NCI-H774 (cell line): Measurements from ENCODE around the gene MS4A10.
"Not testable (repeated sequence)": the region's sequence is repeated elsewhere in the genome, so short reads cannot be mapped to it uniquely, and the experiment has no call there.

Experiments used
- DNase-seq: peaks from one replicate; lab custom pipeline; 2025; lab: John Stamatoyannopoulos, UW

Gene MS4A10

GRCh38 chr11:60786811-60787567 is 1.9 kb downstream of the MS4A10 start:
- DNase-seq = no peak

GRCh38 chr11:60788401-60789125 is 3.4 kb downstream of the MS4A10 start:
- no peak for DNase-seq

- DNase-seq = no peak
Observed at GRCh38 chr11:60790726-60791125, 5.6 kb downstream of the MS4A10 start.

- DNase-seq = no peak
Observed at GRCh38 chr11:60791153-60791933, 6.2 kb downstream of the MS4A10 start.

DNA sequence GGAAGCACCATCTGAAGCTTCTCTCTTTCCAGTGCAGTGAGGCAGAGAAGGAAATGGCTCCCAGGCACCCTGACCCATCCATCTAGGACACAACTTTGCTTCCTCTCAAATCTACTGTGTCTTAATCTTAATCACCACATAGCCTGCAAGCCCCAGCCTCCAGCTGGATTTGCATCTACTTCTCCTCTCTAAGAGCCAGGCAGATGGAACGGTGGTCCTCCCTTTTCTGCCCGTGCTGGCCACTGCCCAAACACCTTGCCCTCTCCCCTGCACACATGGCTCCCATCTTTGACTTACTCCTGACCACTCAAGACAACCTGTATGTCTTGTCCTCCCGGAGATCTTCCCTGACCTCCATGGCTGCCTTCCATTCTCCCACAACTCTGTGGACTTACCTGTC is 7.4 kb downstream of the MS4A10 start:
- DNase-seq = no peak

- no peak for DNase-seq
Observed at GRCh38 chr11:60795291-60795690, 10.2 kb downstream of the MS4A10 start.

DNA sequence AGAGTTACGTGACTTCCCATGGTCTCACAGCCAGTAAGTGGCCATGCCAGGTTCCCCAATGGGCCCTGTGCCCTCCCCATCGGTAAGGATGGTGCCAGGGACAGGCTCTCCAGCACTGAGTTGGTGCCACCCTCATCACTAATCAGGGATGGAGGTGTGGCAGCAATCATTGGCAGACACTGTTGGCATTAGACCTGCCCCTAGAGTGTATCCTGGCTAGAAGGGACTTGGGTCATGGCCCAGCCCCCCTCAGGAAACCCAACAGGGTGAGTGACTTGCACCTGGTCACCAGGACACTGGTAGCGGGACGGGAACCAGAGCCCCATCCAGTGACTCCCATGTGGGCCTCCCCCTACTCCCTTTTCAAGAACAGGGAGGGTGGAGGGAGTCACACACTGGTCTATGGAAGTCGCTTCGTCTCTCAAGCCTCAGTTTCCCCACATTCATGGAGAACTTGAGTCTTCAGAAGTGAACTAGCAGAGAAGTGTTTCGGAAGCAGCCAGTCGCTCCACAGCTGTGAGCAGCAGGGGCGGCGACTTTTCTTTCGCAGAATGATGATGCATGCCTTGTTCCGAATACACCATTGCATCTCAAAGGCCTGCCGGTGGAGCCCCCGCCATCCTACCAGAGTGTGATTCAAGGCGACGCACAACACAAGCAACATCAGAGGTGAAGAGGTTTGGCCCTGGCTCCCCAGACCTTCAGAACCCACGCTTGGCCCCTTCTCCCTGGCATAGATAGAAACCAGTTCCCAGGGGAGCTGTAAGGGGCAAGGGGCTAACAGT is 12.9 kb downstream of the MS4A10 start:
- DNase-seq = no peak

DNA sequence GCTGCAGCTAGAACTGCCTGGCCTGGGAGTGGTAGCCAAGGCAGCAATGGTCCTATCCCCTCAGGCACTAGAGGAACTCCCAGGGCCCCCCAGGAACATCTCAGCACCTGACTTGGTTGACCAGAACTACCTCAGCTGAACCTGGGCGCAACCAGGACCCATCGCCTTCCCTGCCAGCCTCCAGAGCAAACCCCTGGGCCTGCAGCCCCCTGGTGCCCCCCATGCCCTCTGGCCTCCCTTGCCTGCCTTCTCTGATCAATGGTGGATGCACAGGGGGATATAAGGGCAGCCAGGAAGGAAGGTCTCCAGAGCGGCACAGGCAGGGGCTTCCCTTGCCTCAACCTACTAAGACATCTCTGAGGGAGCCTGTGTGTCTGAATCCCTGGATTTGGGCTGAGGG is 13.5 kb downstream of the MS4A10 start:
- DNase-seq = no peak

GRCh38 chr11:60801194-60801593 is 16.1 kb downstream of the MS4A10 start:
- DNase-seq = no peak

DNA sequence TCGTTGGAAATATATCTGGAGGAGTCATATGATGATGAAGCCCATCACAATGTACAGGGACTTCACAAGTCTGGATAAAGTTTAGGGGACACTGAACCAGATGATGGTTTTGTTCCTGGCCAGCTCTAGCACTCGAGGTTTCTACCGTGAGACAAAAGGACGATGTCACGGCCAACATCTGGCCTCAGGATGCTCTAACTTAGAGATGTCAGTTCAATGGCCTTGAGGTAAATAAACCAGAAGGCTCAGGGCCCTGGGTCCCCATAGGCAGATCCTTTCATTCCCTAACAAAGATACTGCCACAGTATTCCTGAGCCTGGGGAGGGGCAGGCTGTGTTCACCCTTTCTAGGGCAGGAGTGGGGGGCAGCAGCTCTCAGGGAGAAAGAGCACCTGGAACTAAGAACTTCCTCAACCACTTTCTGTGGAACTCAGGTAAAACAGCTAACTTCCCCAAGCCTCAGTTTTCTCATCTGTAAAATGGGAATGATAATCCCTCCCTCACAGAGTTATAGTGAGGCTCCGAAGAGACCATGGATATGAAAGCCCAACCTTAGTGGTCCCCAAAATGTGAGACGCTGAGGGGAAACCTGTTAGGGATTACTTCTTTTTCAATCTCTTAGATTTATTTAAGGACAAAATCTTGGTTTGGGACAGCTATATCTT is 18.3 kb downstream of the MS4A10 start:
- DNase-seq = no peak

DNA sequence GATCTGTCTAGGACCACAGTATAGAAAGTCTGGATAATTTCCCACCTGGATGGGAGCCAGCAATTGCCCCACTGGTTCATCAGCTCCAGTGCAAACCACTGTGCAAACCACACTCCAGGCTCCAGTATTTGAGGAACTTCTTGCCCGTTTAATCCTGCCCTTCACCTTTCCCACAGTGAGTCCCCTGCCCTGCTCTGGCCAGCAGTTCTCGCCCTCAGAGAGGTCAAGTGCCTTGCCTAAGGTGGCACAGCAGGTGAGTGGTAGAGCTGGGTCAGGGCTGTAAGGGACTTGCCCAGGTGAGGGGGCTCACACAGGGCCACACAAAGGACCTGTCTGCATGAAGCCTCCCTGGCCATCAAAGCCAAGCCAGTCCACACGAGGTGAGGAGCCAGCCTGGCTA is 24.1 kb downstream of the MS4A10 start:
- DNase-seq = no peak

DNA sequence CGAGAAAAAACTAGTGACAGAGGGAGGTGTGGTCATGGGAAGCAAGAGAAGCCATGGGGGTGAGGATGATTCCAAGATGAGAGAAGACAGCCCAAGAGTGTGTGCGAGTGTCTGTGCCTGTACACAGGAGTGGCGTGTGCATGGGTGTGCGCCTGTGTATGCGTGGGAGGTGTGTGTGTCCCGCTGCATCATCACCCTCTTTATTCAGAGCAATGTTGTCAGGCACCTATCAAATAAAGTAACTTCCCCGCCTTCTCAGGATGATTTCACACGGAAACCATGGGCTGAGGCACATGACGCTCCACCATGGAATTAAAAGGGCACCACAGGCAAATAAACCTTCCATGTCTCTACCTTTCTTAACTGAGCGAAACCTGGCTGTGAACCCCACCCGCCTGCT is 24.6 kb downstream of the MS4A10 start:
- DNase-seq = no peak

DNA sequence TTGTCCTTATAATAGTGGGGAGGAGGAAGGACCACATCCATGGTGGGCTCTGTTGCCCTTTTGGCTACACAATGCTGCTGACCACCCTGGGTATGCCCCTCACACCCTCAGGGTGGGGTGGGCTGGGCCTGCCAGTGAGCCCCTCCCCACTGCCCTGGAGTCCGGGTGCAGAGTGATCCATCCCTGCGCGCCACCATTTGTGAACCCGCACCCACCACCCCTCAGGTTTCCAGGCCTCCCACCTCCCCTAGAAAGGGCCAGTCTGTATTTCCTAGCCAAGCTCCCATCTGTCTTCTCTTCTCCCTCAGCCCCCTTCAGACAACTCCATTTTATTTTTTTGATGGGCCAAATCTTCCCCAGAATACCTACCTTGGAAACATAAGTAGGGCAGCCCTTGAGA is 25.0 kb downstream of the MS4A10 start:
- DNase-seq = no peak

DNA sequence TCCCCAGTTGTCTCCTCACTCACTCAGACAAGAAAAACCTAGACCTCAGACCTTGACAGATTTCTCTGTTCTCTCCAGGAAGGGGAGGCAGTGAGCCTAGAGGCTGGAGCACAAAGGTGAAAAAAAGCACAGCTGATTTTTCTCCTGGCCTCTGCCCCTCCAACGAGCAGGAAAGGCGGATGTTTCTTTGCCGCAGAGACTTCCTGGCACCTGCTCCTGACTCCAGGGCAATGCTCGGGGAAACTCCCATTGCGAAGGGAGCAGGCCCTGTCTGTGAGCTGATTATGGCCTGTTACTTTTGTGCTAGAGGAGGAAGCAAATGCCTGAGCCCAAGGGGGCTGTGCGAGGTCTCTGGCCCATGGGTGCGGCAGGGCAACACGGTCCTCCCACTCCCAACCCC is 25.4 kb downstream of the MS4A10 start:
- no peak for DNase-seq

DNA sequence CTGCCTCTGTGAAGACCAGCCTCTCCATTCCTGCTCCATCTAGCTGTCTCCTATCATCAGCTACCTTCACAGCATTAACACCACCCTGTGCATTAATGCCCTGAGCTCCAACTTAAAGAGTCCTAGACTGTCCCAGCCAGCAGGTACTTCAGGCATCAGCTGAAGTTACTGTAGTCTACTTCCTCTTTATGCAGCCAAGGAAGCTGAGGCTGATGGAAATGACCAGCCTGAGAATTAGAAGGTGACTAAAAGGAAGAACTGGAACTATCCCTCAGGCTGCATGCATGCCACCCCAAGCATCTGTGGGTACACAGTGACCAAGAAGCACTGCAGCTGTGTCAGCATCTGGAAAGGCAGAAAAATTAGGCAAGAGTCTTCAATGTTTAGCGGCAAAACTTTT is 28.2 kb downstream of the MS4A10 start:
- DNase-seq = no peak

DNA sequence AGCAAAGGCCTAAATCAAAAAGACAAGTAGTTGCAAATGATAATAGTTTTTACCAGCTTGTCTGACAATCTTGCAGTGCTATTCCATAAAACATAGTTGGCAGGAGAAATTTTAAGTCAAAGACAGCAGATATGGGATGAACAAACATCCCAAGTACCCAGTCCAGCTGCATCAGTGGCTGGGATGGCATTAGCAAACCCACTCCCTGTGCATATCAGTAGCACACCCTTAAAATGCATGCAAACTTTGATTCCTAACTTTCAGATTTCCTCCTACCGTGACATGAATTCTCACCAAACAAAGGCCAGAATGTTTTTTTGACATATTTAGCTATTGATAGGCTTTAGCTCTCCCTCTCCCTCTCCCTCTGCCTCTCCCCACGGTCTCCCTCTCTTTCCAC is 29.0 kb downstream of the MS4A10 start:
- no peak for DNase-seq

- DNase-seq = no peak
Observed at GRCh38 chr11:60816590-60817157, 31.5 kb downstream of the MS4A10 start.

GRCh38 chr11:60818057-60818456 is 32.9 kb downstream of the MS4A10 start:
- DNase-seq = no peak

DNA sequence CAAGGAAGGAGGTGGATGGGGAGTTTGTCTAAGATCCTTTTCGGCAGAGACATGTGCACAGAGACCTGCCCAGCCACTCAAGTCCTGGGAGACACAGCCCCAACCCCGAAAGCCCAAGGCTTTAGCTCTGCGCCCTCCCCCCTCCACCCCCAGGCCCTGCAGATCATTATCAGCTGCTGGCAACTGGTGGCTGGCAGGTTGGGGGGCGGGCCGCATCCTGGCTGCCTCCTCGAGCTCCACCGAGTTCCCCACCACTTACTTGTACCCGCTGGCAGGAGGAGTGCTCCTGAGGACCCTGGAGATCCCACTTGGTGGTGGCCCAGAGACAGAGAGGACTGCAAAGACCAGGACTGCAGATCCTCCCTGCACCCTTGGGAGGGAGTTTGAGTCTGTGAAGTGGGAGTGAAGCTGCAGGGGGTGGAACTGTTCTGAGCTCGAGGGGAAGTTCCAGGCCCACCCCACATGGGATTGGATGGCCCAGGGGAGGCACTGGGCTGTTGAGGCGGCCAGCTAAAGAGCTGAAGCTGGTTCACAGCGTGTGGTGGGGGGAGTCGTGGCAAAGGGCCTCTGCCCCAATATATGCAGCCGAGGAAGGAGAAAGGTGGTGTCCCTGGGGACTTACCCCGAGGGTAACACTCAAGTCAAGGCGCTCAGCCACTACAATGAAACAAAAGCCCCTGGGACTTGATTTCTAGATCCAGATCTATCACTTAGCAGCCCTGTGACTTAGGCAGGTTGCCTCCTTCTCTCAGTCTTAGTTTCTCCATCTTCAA is 36.9 kb downstream of the MS4A10 start:
- no peak for DNase-seq

DNA sequence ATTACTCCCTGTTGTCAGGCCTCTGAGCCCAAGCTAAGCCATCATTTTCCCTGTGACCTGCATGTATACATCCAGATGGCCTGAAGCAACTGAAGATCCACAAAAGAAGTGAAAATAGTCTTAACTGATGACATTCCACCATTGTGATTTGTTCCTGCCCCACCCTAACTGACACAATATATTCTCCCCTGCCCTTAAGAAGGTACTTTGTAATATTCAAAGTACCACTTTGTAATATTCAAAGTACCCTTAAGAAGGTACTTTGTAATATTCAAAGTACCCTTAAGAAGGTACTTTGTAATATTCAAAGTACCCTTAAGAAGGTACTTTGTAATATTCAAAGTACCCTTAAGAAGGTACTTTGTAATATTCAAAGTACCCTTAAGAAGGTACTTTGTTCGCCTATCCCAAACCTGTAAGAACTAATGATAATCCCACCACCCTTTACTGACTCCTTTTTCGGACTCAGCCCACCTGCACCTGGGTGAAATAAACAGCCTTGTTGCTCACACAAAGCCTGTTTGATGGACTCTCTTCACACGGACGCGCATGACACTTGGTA is 38.7 kb downstream of the MS4A10 start:
- DNase-seq = not testable (repeated sequence)
